ENCODE data around the gene LASP1NB.

LASP1NB gene

DNA sequence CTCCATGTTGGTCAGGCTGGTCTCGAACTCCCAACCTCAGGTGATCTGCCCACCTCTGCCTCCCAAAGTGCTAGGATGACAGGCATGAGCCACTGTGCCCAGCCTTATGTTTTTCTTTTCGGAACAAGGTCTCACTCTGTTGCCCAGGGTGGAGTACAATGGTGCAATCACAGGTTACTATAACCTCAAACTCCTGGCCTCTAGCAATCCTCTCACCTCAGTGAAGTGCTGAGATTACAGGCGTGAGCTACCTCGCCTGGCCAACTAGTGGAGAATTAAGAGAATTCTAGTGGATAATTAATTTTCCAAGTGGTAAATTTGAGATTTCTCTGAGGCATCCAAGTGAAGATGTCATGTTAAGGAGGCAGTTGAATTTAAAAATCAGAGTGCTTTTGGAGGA is 44.7 kb downstream of the LASP1NB start:
- no peak for DNase-seq

DNA sequence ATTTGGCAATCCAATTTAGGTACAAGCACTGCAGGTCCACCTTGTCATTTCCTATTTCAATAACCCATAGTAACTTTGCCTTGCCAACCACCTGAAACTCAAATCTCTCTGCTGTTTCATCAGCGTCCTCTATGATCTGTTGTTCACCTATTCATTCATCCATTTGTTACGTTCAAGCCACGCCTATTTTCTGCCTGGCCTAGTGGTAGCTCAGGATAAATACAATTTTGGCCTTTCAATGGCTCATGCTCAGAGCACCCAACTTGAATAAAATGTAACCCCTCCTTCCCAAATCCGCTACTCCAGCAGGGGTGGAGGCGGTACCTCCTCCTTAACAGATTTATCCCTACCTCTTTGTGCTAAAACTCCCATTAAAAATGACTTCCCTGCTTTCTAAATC is 45.4 kb downstream of the LASP1NB start:
- DNase-seq: no peak

DNA sequence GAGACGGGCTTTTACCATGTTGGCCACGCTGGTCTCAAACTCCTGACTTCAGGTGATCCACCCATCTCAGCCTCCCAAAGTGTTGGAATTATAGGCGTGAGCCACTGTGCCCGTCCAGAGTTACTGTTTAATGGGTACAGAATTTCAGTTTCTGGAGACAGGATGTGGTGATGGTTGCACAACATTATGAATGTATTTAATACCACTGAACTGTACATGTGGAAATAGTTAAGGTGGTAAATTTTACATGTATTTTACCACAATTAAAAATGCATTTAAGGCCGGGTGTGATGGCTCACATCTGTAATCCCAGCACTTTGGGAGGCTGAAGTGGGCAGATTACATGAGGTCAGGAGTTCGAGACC is 50.8 kb downstream of the LASP1NB start:
- peak; percentile 24 for DNase-seq

DNA sequence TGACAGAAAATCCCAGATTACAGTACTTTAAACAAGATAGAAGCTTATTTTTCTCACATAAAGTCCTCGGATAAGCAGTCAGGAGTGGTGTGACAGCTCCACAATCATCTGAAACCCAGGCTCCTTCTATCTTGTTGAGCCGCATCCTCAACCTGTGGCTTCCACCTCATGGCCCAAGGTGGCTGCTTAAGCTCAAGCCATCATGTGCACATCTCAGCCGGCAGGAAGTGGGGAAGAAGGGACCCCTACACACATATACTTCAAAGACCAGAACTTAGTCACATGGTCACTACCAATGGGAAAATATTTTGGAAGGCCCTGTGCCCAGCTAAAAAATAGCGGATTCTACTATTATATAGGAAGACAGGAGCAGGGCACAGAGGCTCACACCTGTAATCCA is 52.8 kb downstream of the LASP1NB start:
- no peak for DNase-seq

Data from activated CD4-positive, alpha-beta T cell treated with anti-CD3 and anti-CD28 coated beads, Interleukin-2, Interleukin-6, amounts not matched to agents 100 ng/mL and 50 ng/mL, durations not matched to agents 16 hours and 8 hours (primary cell).